ENCODE measurements around the gene CHST6.
"Not testable (repeated sequence)": the region's sequence is repeated elsewhere in the genome, so short reads cannot be mapped to it uniquely, and the experiment has no call there.

Gene CHST6

GRCh38 chr16:75443298-75443697, 51.9 kb downstream of the CHST6 start:
- no peak for DNase-seq (ENCODE audit: low read depth in 2 of 2)

GRCh38 chr16:75433732-75434413, 61.4 kb downstream of the CHST6 start:
- no peak for DNase-seq (ENCODE audit: low read depth in 2 of 2)

GRCh38 chr16:75432828-75433731, 62.2 kb downstream of the CHST6 start, which contains the start of gene CFDP1:
TSS of gene CFDP1 (minus strand) at chr16:75433503. CDS start at chr16:75433352, 151 bp downstream.
- peak; percentile 94 to 96 for DNase-seq (ENCODE audit: low read depth in 2 of 2)

- no peak for DNase-seq (ENCODE audit: low read depth in 2 of 2)
These were observed 65.4 kb downstream of the CHST6 start for GRCh38 chr16:75429621-75430403.

- DNase-seq (ENCODE audit: low read depth in 2 of 2): not testable (repeated sequence)
These were observed 68.7 kb downstream of the CHST6 start for GRCh38 chr16:75426524-75426923.

GRCh38 chr16:75424105-75424762, 71.0 kb downstream of the CHST6 start:
- not testable (repeated sequence) for DNase-seq (ENCODE audit: low read depth in 2 of 2)

GRCh38 chr16:75423723-75424104, 71.5 kb downstream of the CHST6 start:
- DNase-seq (ENCODE audit: low read depth in 2 of 2): no peak
